Renal cortex interstitium (tissue), 11 donors: Measurements from ENCODE around the gene SRI. TPM values are rescaled to one million over a fixed set of nuclear protein-coding genes. Genes with fewer than 3 reads are reported as not detected.

Experiments
- DNase-seq, 11 donors: peaks; one replicate each; pipeline ENCODE4 v3.0.0-alpha.2; 2013; ENCODE audit warnings: low read depth in 9 of 11, low spot score in 4 of 11; ENCODE audit errors: extremely low read depth in 1 of 11
- polyA plus RNA-seq, 3 donors: library from polyadenylated mRNA; unstranded; fragments of 120-200 nt; gene quantifications; one replicate each; pipeline ENCODE4 v1.2.1, GENCODE V29; 2013; ENCODE audit not compliant: insufficient read length in 3 of 3

Gene SRI
- polyA plus RNA-seq, 3 donors = 118 to 164 (median 143) TPM

DNA sequence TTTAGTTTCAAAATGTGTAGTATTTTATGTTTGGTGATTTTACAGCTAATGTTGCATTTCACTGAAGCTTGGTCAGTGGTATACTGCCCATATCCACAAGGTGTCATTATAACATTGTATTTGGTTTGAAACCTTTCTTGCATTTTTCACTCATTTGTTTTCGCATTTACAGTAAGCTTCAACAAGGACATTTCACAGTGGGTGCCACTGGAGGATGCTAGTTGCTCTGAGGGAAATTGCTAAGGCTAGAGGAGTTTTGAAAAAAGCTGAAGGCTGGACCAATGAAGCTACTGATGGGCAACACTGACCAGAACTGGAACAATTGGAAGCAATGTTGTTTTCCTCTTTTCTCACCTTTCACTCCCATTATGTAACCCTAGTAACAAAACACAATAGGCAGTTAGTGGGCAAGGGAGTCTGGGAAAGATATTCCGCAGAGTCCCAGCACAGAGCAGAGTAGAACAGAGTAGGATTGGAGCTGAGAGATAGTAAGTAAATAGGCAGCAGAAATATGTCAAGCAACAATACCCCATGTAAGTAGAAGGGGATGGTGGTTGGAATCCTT is 23.6 kb upstream of the SRI start:
- peak in 5 of 11 donors; percentile 7 to 38 (median 29) for DNase-seq

GRCh38 chr7:88239852-88240251 is 20.0 kb upstream of the SRI start:
- DNase-seq = no peak

DNA sequence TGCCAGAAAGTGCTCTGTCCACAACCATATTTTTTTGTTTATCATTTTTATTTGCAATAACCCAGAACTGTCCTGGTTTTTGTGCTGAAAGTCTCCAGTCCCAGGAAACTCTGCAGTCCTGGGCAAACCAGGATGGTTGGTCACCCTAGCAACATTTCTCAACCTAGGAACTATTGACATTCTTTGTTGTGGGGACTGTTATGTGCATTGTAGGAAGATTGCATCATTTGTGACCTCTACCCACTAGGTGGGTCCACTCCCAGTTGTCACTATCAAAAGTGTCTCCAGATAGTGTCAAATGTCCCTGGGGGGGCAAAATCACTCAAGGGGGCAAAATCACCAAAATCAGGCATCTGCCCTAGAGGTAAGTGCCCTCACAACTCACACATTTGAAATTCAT is 14.0 kb upstream of the SRI start:
- DNase-seq = no peak

DNA sequence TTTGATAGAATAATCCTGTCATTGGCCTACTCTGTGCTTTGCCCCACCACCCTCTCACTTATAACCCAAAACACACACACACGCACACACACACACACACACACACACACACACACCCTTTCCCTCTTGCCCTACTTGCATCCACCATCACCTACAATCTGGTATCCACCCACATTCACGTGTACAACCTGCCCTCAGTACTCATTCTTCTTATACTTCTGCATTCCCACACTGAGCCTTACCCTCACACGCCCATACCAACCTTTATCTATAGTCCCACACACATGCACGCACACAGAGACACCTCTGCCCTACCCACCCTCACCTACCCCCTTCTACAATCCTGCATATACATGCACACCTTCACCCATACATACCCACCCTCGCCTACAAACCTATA is 10.8 kb upstream of the SRI start:
- DNase-seq = no peak

- no peak for DNase-seq
These were observed 9.6 kb upstream of the SRI start for GRCh38 chr7:88229302-88229995.

GRCh38 chr7:88226886-88227516 is 7.2 kb upstream of the SRI start:
- no peak for DNase-seq

DNA sequence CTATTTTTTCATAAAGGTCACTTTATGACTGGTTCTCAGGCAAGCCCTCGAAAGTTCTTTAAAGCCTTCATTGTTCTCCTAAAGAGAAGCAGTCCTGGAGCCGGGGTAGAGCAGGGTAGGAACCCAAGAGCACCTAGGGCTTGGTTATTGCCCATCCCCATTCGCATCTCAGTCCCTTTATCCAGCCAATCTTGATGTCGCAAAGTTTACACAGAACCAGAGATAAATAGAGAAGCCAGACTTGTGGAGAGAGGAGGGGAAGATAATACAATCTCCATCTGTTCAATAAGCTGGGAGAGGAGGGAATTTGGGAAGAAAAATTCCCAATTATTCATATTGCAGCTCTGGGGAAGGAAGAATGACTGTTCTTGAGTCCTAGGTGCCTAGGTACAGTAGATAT is 6.4 kb upstream of the SRI start:
- no peak for DNase-seq

GRCh38 chr7:88224601-88225275 is 4.9 kb upstream of the SRI start:
- no peak for DNase-seq

DNA sequence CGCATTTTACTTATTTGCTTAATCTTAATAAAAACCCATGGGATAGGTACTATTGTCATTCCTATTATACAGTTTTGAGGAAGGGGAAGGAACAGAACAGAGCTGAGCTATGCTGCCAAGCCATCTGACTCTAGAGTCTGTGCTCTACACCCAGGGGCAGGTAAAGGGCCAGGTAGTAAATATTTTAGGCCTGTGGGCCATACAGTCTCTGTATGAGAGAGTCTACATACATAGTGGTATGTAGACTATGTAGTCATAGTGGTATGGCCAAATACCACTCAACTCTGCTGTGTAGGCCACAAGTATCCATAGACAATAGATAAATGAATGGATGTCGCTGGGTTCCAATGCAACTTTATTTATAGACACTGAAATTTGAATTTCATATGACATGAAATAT is 3.4 kb upstream of the SRI start:
- DNase-seq = no peak

GRCh38 chr7:88218836-88219605 is 817 bp downstream of the SRI start:
- peak in 7 of 11 donors; percentile 34 to 65 (median 42) for DNase-seq

DNA sequence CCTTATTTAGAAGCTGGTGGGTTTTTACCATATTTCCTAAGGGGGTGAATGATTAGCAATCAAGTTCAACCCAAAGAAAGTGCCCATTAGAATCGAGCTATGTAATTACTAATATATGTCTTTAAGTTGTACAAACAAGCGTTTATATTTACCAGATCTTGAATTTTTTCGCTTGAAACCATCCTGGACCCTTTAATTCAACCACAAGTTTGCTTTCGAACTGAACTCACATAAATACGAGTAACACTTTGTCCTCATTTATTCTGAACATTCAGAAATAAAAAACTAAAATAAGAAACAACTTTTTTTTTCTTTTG is 1.5 kb downstream of the SRI start:
- no peak for DNase-seq

DNA sequence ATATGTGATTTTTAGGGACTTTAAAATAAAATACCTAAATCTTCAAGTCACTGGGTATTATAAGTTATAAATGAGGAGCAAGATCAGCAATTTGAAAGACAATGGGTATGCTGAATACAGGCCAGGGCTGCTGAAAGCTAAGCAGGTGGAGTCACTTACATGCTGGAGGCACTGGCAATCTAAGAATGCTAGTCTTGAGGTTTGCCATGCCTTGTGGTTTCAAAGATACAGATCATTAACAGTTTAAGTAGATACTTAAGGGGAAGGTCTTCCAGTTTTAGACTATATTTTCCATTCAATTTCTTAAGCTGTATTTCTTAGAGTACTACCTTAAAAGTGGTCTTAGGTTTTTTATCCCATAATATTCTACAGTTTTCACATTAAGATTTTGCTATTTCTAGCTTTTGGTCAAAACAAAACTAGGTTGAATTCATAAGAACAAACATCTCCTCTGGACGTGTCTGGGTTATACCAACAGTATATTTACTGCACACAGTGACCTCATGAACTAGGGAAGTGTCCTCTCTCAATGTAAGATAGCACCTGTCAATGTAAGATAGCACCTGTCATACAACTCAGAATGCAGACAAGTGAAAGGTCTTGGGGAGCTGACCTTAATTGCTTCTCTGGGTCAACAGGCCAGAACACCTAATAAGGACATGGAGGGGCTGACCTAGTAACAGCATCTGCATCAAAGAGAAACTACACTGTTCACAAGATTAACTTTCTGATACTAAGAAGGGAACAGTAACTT is 2.0 kb downstream of the SRI start:
- DNase-seq = no peak

DNA sequence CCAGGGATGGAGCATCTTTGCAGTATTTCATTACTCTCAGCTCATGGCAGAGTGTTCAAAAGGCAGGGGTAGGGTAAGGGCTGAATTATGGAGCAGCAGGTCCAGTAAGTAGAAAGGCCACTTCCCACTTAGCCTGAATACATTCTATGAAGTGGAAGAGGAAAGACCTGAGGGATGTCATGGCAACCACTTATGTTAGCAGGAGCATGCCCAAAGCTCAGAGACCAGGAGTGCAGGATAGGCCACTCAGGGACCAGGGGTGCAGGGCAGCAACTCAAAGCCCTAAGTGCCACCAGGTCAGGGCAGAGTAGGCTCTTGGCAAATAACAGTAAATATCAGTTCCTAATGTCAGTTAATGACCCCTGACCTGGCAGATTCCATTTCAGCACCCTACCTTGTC is 3.6 kb downstream of the SRI start:
- no peak for DNase-seq

GRCh38 chr7:88215295-88215694 is 4.5 kb downstream of the SRI start:
- DNase-seq = no peak

DNA sequence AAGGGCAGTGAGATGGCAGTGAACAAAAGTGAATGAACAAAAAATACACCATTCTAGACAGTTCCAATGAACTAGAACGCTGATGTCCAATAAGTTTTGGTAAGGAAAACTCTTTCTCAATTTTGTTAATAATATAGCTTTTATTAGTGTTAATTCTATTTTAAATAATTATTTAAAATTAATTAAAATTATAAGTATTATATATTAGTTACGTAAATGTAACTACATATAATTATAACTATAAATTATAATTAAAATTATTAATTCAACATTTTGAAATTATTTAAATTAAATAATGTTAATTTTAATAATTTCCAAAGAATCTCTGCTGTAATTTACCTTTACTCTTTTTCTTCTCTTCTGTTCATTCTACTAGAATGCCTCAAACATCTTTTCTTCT is 5.4 kb downstream of the SRI start:
- no peak for DNase-seq

GRCh38 chr7:88212918-88213317 is 6.9 kb downstream of the SRI start:
- DNase-seq = no peak

GRCh38 chr7:88208521-88208920 is 11.3 kb downstream of the SRI start:
- no peak for DNase-seq

- DNase-seq = no peak
These were observed 13.6 kb downstream of the SRI start for GRCh38 chr7:88206254-88206653.

DNA sequence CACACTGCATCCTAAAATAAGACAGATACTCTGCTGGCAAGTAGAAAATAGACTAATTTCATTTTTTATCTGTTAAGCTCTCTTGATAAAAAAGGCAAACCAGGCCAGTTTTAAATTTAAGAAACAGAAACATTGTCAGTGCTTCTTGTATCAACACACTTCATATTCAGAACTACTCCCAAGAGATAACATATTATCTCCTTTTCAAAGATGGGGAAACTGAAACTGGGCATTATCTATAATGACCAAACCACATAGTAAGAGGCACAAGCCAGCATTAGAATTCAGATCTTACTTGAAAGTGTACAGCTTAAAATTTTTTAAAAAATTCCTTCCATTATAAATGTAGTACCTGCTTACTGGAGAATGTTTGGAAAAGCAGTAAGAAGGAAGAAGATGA is 14.7 kb downstream of the SRI start:
- no peak for DNase-seq
